A549 treated with RU486 at 1 μM for 4 hours (cell line): Measurements from ENCODE around the gene MAP1LC3B2. TPM values are rescaled to one million over a fixed set of nuclear protein-coding genes. Genes with fewer than 3 reads are reported as not detected.

Experiments used
- total RNA-seq: library from RNA; stranded (reverse); fragments of 200-300 nt; extraction: Qiagen RNA extraction; gene quantifications from 5 replicates; pipeline ENCODE4 v1.2.3, GENCODE V29; 2022; ENCODE audit warnings: low read depth

Gene MAP1LC3B2
- total RNA-seq: 1.0 to 1.8 TPM (median 1.3 TPM) in 5 replicates

GRCh38 chr12:116559162-116559935 is at the start of gene MAP1LC3B2:
Gene MAP1LC3B2 (plus strand): TSS chr12:116559381. CDS start chr12:116575943, 16,562 bp downstream.

Other genes with a start within 250 kb of the MAP1LC3B2 start
- 13.7 to 27.9 TPM (median 23.5 TPM) in 5 replicates for gene SPRING1, start 178.7 kb downstream of the MAP1LC3B2 start, total RNA-seq
- 2.1 to 3.5 TPM (median 2.2 TPM) in 5 replicates for gene RNFT2, start 178.9 kb downstream of the MAP1LC3B2 start, total RNA-seq